Spleen (tissue), 11 donors: ENCODE measurements around the gene ALAD. TPM values are rescaled to one million over a fixed set of nuclear protein-coding genes. Genes with fewer than 3 reads are reported as not detected.

ENCODE experiments used
- DNase-seq: peaks from one replicate; pipeline ENCODE4 v3.0.0-alpha.2; 2020
- H3K27ac ChIP-seq, 8 donors: fragments of 200-600 bp; sonication (generic) in 7 of 8; 1 replicate in 4 of 8; 2 replicates in 4 of 8; pipeline versions ENCODE4 v1.5.0 to v1.8.0; 2016 to 2021; ENCODE audit warnings: inconsistent platforms in 4 of 8, mild to moderate bottlenecking in 4 of 8, moderate library complexity in 1 of 8
- H3K27me3 ChIP-seq, 7 donors: fragments of 200-600 bp; sonication (generic) in 6 of 7; replicated peaks in 1 of 7; 1 replicate in 4 of 7; 2 replicates in 3 of 7; pipeline versions ENCODE4 v1.5.0 to v1.8.0; 2016 to 2021; ENCODE audit warnings: inconsistent platforms in 3 of 7, mild to moderate bottlenecking in 1 of 7
- H3K36me3 ChIP-seq, 6 donors: fragments of 200-600 bp; sonication (generic) in 5 of 6; 1 replicate in 4 of 6; 2 replicates in 2 of 6; pipeline versions ENCODE4 v1.5.0 to v1.8.0; 2016 to 2021; ENCODE audit warnings: inconsistent platforms in 2 of 6
- H3K4me1 ChIP-seq, 6 donors: fragments of 200-600 bp; sonication (generic) in 5 of 6; 1 replicate in 3 of 6; 2 replicates in 3 of 6; pipeline versions ENCODE4 v1.5.0 to v1.8.0; 2016 to 2021; ENCODE audit warnings: inconsistent platforms in 3 of 6
- H3K4me3 ChIP-seq, 8 donors: fragments of 200-600 bp; sonication (generic) in 7 of 8; 1 replicate in 4 of 8; 2 replicates in 4 of 8; pipeline versions ENCODE4 v1.5.0 to v1.8.0; 2016 to 2021; ENCODE audit warnings: inconsistent platforms in 4 of 8, mild to moderate bottlenecking in 4 of 8, moderate library complexity in 2 of 8
- H3K9me3 ChIP-seq, 8 donors: fragments of 200-600 bp; sonication (generic) in 7 of 8; 1 replicate in 4 of 8; 2 replicates in 4 of 8; pipeline versions ENCODE4 v1.5.0 to v1.8.0; 2016 to 2021; ENCODE audit warnings: inconsistent platforms in 4 of 8
- POLR2A ChIP-seq, 3 donors: fragments of 450-650 bp; IDR thresholded peaks; one replicate each; pipeline ENCODE4 v1.5.1; 2017; ENCODE audit warnings: antibody characterized with exemption in 3 of 3, mild to moderate bottlenecking in 1 of 3
- POLR2AphosphoS5 ChIP-seq, 3 donors: sonication (generic); formaldehyde crosslinking; IDR thresholded peaks; one replicate each; pipeline ENCODE4 v1.5.1; 2017; ENCODE audit warnings: antibody characterized with exemption in 3 of 3
- WGBS, 5 donors: extraction: QIAGEN DNeasy Blood & Tissue Kit in 3 of 5; methylation state at CpG; one replicate each; pipeline versions ENCODE4 v1.1.5 to v1.1.7; 2013 to 2018; 5-methylcytosine and 5-hydroxymethylcytosine counted together
- intact Hi-C: fragments of 100-400 bp; cut with DNase I; formaldehyde crosslinking; loops from one replicate; pipeline ENCODE4 v1.15.0; 2023; ENCODE audit warnings: low total_unique reads
- polyA plus RNA-seq, 3 donors: library from polyadenylated mRNA; stranded (reverse); fragments of 200-250 nt; gene quantifications; one replicate each; pipeline ENCODE4 v1.2.1, GENCODE V29; 2013
- total RNA-seq, 7 donors: library from RNA; depleted of rRNA in 3 of 7; stranded (reverse); fragments of >200 nt in 3 of 7; fragmentation: NEBNext Ultra II Directional in 4 of 7; extraction: Animal tissue kit (Norgen Biotek cat#: 25700) in 4 of 7; gene quantifications; one replicate each; pipeline versions ENCODE4 v1.1.0 to v1.2.1, GENCODE V29; 2016 to 2021
- TF ChIP-seq, protein P1 (sequence below), 11 experiments: fragments of 200-600 bp in 7 of 11; fragments of 450-650 bp in 4 of 11; sonication (generic) in 4 of 11; IDR thresholded peaks in 8 of 11; conservative IDR thresholded peaks in 3 of 11; 1 replicate in 7 of 11; 2 replicates in 4 of 11; pipeline versions ENCODE4 v1.4.0 to v1.8.0; 2016 to 2021; ENCODE audit warnings: antibody characterized with exemption in 11 of 11, inconsistent platforms in 4 of 11, mild to moderate bottlenecking in 1 of 11
- donor health status: healthy with polysubstance abuse.
- donor health status: DM: no; HTN: no; CAD: no; lungs with moderate emphysema.
- donor health status: DM: no; HTN: no; CAD: no.
- donor health status: Bipolar disorder and iron deficiency.
- donor health status: healthy.
- donor health status: DM: no; HTN: no; CAD: no.
- donor health status: DM: yes; HTN: yes; CAD: no.

Gene ALAD
- total and polyA plus RNA-seq, 10 donors, result 14.4 to 31.1 (median 25.5) TPM

DNA sequence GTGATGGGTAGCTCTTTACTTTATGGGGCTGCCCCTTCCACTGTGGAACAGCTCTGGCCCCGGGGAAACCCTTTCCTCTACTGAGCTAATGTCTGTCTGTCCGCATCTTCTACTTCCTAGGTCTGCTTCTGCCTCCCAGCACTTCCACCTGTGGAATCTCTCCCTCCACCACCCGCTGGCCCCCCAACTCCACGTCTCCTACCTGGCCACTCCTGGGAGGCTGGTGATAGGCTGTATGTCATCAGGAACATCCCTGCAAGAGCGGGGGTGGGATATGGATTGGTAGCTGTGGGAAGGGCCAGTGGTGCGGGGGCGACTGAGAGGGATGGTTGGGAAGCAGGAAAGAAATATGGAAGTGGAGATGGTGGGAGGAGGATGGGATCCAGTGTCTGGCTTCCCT lies 9.2 kb downstream of the ALAD start:
- TF ChIP-seq POLR2AphosphoS5 (IDR thresholded peaks at IDR 0.05), result no peak
- TF ChIP-seq, protein P1, sequence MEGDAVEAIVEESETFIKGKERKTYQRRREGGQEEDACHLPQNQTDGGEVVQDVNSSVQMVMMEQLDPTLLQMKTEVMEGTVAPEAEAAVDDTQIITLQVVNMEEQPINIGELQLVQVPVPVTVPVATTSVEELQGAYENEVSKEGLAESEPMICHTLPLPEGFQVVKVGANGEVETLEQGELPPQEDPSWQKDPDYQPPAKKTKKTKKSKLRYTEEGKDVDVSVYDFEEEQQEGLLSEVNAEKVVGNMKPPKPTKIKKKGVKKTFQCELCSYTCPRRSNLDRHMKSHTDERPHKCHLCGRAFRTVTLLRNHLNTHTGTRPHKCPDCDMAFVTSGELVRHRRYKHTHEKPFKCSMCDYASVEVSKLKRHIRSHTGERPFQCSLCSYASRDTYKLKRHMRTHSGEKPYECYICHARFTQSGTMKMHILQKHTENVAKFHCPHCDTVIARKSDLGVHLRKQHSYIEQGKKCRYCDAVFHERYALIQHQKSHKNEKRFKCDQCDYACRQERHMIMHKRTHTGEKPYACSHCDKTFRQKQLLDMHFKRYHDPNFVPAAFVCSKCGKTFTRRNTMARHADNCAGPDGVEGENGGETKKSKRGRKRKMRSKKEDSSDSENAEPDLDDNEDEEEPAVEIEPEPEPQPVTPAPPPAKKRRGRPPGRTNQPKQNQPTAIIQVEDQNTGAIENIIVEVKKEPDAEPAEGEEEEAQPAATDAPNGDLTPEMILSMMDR (IDR thresholded peaks at IDR 0.05 in 8 of 11, conservative IDR thresholded peaks at IDR 0.05 in 3 of 11), result no peak
- TF ChIP-seq POLR2A (IDR thresholded peaks at IDR 0.05), result no peak
- Histone ChIP-seq H3K9me3 (no peaks in the 10 kb centered on the region), H3K4me3 (no peak overlapping the region), H3K27ac (no peak overlapping the region), H3K36me3 (peaks cover 0 to 99% (median 53%) of the 10 kb centered on the region in 6 donors), H3K27me3 (no peaks in the 10 kb centered on the region), H3K4me1 (no peaks in the 10 kb centered on the region)
- WGBS, 5 donors, result 95 to 99% (median 97%) methylated on average over 7 of the region's 7 CpGs
- intact Hi-C loops, result no loop called here
- DNase-seq, result no peak

DNA sequence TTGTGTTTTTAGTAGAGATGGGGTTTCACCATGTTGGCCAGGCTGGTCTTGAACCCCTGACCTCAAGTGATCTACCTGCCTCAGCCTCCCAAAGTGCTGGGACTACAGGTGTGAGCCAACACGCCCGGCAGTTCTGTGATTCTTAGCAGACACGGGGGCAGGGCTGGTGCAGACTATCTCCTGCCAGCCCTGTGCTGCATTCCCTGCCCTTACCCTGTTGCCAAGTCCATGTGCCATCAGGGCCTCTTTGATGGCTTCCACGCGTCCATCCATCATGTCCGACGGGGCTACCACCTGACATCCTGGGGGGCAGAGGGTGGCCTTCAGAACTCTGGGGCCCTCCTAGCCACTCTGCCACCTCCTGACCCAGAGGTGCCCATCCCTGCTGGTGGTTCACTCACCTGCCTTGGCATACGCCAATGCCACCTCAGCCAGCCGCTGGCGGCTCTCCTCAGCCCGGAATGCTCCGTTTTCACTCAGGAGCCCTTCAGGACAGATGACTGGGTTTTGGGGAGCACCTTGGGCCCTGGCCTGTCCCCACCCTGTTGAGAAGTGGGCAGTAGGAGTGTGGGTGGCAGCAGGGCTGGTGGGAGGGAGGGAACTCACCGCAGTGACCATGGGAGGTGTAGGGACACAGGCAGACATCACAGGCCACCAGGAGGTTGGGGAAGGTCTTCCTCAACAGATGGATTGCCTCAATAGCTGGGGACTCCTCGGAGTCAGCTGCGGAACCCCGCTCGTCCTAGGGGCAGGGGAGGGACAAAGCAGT lies 10.7 kb downstream of the ALAD start:
- Histone ChIP-seq H3K27ac (no peak overlapping the region), H3K4me1 (no peaks in the 10 kb centered on the region), H3K36me3 (peaks cover 0 to 98% (median 54%) of the 10 kb centered on the region in 6 donors), H3K27me3 (no peaks in the 10 kb centered on the region), H3K9me3 (no peaks in the 10 kb centered on the region), H3K4me3 (no peak overlapping the region)
- TF ChIP-seq POLR2AphosphoS5 (IDR thresholded peaks at IDR 0.05), result no peak
- TF ChIP-seq POLR2A (IDR thresholded peaks at IDR 0.05), result no peak
- TF ChIP-seq, protein P1 (IDR thresholded peaks at IDR 0.05 in 8 of 11, conservative IDR thresholded peaks at IDR 0.05 in 3 of 11), result no peak
- intact Hi-C loops, result no loop called here
- DNase-seq, result no peak
- 95 to 98% (median 97%) methylated on average over 16 to 17 of the region's 17 CpGs for WGBS, 5 donors

DNA sequence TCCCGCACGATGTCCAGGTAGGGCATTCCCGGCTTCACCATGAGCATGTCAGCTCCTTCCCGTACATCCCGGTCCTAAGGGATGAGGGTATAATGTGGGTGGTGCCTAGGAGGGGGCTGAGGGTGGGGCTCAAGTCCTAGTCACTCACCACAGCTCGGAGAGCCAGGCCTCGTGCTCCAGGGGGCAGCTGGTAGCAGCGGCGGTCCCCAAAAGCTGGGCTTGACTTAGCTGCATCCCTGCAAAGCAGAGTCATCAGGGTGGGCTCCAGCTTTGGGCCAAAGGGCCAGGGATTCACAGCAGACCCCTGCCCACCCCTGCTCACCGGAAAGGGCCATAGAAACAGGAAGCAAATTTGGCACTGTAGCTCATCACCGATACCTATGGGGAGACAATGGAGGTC lies 11.6 kb downstream of the ALAD start:
- peaks cover 0 to 89% (median 54%) of the 10 kb centered on the region in 6 donors for H3K36me3 ChIP-seq
- H3K9me3 ChIP-seq, result no peaks in the 10 kb centered on the region
- H3K27me3 ChIP-seq, result no peaks in the 10 kb centered on the region
- no peaks in the 10 kb centered on the region for H3K4me1 ChIP-seq
- intact Hi-C loops, result no loop called here
- no peak overlapping the region for H3K4me3 ChIP-seq
- DNase-seq, result no peak
- WGBS, 5 donors, result 92 to 98% (median 93%) methylated on average over 10 to 11 of the region's 11 CpGs
- TF ChIP-seq POLR2AphosphoS5 (IDR thresholded peaks at IDR 0.05) (peak in 1 of 3 donors; percentile 10), POLR2A (IDR thresholded peaks at IDR 0.05) (no peak)
- H3K27ac ChIP-seq, result no peak overlapping the region

DNA sequence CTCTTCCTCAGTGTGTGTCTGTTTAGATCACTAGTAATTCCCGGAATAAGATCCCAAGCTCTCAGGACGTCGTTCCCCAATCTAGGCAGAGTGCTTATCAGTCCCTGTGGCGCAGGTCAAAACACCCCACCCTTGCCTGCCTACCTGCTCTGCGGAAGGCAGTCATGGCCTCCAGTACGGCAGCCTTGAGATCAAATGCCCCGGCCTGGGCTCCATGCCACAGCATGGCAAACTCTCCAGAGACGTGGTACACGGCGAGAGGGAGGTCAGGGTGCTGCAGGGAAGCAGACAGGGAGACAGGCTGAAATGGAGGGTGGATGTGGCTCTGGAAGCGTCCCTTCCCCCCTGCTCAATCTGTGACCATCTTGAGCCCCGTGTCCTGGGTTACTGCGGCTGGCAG lies 12.3 kb downstream of the ALAD start:
- Histone ChIP-seq H3K36me3 (peaks cover 0 to 84% (median 54%) of the 10 kb centered on the region in 6 donors), H3K27ac (no peak overlapping the region), H3K4me1 (no peaks in the 10 kb centered on the region), H3K4me3 (no peak overlapping the region), H3K9me3 (no peaks in the 10 kb centered on the region), H3K27me3 (no peaks in the 10 kb centered on the region)
- TF ChIP-seq POLR2A (IDR thresholded peaks at IDR 0.05) (no peak), POLR2AphosphoS5 (IDR thresholded peaks at IDR 0.05) (no peak)
- intact Hi-C loops, result no loop called here
- 90 to 98% (median 95%) methylated on average over 11 to 13 of the region's 13 CpGs for WGBS, 5 donors
- no peak for DNase-seq

DNA sequence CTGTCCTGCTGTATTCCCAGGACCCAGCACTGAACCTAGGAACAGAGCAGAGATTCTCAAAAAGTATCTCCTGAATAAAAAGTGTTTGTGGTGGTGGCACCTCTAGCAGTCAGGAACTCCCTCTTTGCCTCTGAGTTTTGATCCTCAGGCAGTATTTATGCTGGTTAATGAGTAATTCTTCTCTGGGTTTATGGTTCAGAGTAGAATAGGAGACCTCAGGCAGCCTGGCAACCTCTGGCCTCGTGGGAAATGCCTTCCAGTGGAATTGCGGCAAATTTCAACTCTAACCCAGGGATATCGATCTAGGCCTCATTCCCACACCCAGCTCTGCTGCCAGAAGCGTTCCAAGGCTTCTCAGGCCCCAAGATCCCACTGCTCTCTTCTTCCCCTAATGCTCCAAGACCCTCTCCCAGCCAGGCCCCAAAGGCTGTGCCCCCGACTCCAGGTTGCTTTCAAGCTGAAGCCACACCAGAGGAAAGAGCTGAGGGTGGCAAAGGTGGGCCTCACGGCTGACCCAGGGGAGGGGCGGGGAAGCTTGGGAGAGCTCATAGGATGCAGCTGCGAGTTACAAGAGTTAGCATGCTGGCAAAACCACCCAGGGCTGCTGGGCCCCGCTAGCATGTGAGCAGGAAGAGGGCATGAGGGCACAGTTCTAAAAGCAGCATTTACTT lies 13.4 kb downstream of the ALAD start:
- WGBS, 5 donors, result 77 to 92% (median 86%) methylated on average over 4 to 9 of the region's 9 CpGs
- Histone ChIP-seq H3K4me1 (no peaks in the 10 kb centered on the region), H3K4me3 (no peak overlapping the region), H3K27me3 (no peaks in the 10 kb centered on the region), H3K36me3 (peaks cover 0 to 73% (median 50%) of the 10 kb centered on the region in 6 donors), H3K27ac (no peak overlapping the region), H3K9me3 (no peaks in the 10 kb centered on the region)
- intact Hi-C loops, result no loop called here
- DNase-seq, result no peak
- TF ChIP-seq POLR2A (IDR thresholded peaks at IDR 0.05) (no peak), POLR2AphosphoS5 (IDR thresholded peaks at IDR 0.05) (no peak)
- TF ChIP-seq, protein P1 (IDR thresholded peaks at IDR 0.05 in 8 of 11, conservative IDR thresholded peaks at IDR 0.05 in 3 of 11), result no peak
